ENCODE results near the gene FOXN3. TPM values are rescaled to one million over a fixed set of nuclear protein-coding genes. Genes with fewer than 3 reads are reported as not detected.

FOXN3 gene
- total RNA-seq, 1 experiment from 2014 or later: 8.8 TPM

DNA sequence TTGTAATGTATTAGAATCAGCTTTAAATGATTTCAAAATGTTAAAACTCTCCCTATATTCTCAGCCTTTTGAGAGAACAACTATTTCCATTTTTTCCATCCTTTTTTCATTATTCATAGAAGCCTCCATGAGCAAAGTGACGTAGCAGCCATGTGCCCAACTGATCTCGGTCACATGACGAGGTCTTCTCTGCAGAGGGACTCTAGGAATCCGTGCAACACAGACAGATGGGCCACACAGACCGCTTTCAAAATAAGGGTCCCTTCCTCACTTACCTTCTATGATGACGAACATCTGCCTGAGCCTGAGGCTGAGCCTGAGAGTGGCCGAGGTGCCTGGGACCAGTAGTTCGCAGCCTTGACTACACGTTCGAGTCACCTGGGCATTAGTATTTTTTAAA is 293.8 kb downstream of the FOXN3 start:
- CTCF ChIA-PET: no interaction called here
- Histone ChIP-seq H3K9me3 (ENCODE audit: control insufficient read depth, insufficient read depth, low read depth, low read length) (no peaks in the 10 kb centered on the region), H3K27ac (ENCODE audit: low read length) (no peak overlapping the region), H3K27me3 (ENCODE audit: control insufficient read depth, insufficient read depth, low read length) (no peaks in the 10 kb centered on the region), H3K36me3 (ENCODE audit: control insufficient read depth, insufficient read depth, low read length) (no peaks in the 10 kb centered on the region), H3K4me3 (ENCODE audit: low read depth in 2 of 2, low read length in 2 of 2) (no peak overlapping the region), H3K4me1 (ENCODE audit: control insufficient read depth, insufficient read depth, low read length) (no peaks in the 10 kb centered on the region)
- POLR2A ChIA-PET: no interaction called here
- no peak for TF ChIP-seq SIN3A (IDR thresholded peaks at IDR 0.05; ENCODE audit: borderline replicate concordance, insufficient read depth, low read depth, low read length)
- no peak for TF ChIP-seq TCF7L2 (IDR thresholded peaks at IDR 0.05; ENCODE audit: low read depth, low read length)
- no peak for TF ChIP-seq POLR2AphosphoS5 (IDR thresholded peaks at IDR 0.05; ENCODE audit: low read depth, low read length)
- TF ChIP-seq, protein P1, sequence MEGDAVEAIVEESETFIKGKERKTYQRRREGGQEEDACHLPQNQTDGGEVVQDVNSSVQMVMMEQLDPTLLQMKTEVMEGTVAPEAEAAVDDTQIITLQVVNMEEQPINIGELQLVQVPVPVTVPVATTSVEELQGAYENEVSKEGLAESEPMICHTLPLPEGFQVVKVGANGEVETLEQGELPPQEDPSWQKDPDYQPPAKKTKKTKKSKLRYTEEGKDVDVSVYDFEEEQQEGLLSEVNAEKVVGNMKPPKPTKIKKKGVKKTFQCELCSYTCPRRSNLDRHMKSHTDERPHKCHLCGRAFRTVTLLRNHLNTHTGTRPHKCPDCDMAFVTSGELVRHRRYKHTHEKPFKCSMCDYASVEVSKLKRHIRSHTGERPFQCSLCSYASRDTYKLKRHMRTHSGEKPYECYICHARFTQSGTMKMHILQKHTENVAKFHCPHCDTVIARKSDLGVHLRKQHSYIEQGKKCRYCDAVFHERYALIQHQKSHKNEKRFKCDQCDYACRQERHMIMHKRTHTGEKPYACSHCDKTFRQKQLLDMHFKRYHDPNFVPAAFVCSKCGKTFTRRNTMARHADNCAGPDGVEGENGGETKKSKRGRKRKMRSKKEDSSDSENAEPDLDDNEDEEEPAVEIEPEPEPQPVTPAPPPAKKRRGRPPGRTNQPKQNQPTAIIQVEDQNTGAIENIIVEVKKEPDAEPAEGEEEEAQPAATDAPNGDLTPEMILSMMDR (IDR thresholded peaks at IDR 0.05): no peak
- TF ChIP-seq REST (IDR thresholded peaks at IDR 0.05; ENCODE audit: insufficient read depth in 1 of 2, low read depth in 2 of 2, low read length in 1 of 2): no peak
- no peak for DNase-seq (ENCODE audit: low read depth, low spot score)
- intact Hi-C loops (cut with micrococcal nuclease; ENCODE audit: unreplicated experiment): no loop called here
- no peak for ATAC-seq
- in situ Hi-C loops (cut with HindIII; ENCODE audit: low pct_unique_long_range_greater_than_20kb, low sequenced_read_pairs): no loop called here
- BruUV-seq (replicated peaks): no TSS peak

- Histone ChIP-seq H3K9me3 (ENCODE audit: control insufficient read depth, insufficient read depth, low read depth, low read length) (no peaks in the 10 kb centered on the region), H3K4me1 (ENCODE audit: control insufficient read depth, insufficient read depth, low read length) (no peaks in the 10 kb centered on the region), H3K27me3 (ENCODE audit: control insufficient read depth, insufficient read depth, low read length) (no peaks in the 10 kb centered on the region), H3K36me3 (ENCODE audit: control insufficient read depth, insufficient read depth, low read length) (no peaks in the 10 kb centered on the region), H3K27ac (ENCODE audit: low read length) (no peak overlapping the region), H3K4me3 (ENCODE audit: low read depth in 2 of 2, low read length in 2 of 2) (no peak overlapping the region)
- ATAC-seq: no peak
- intact Hi-C loops (cut with micrococcal nuclease; ENCODE audit: unreplicated experiment) (no loop called here), in situ Hi-C loops (cut with HindIII; ENCODE audit: low pct_unique_long_range_greater_than_20kb, low sequenced_read_pairs) (no loop called here)
- CTCF ChIA-PET: no interaction called here
- BruUV-seq (replicated peaks): no TSS peak
- POLR2A ChIA-PET: no interaction called here
- TF ChIP-seq REST (IDR thresholded peaks at IDR 0.05; ENCODE audit: insufficient read depth in 1 of 2, low read depth in 2 of 2, low read length in 1 of 2) (no peak), TCF7L2 (IDR thresholded peaks at IDR 0.05; ENCODE audit: low read depth, low read length) (no peak), POLR2AphosphoS5 (IDR thresholded peaks at IDR 0.05; ENCODE audit: low read depth, low read length) (no peak), SIN3A (IDR thresholded peaks at IDR 0.05; ENCODE audit: borderline replicate concordance, insufficient read depth, low read depth, low read length) (no peak)
- TF ChIP-seq, protein P1 (IDR thresholded peaks at IDR 0.05): no peak
- DNase-seq (ENCODE audit: low read depth, low spot score): no peak
These were observed 294.9 kb downstream of the FOXN3 start for GRCh38 chr14:89121968-89122620.
